GM18519 (cell line): ENCODE measurements around the gene KCNJ8.
"Not testable (repeated sequence)": the region's sequence is repeated elsewhere in the genome, so short reads cannot be mapped to it uniquely, and the experiment has no call there.

ENCODE experiments used
- ATAC-seq: cut with Tn5 transposase; IDR thresholded peaks from one replicate; pipeline ENCODE4 v1.9.1; 2021; ENCODE audit warnings: mild to moderate bottlenecking, moderate library complexity; ENCODE audit not compliant: unreplicated experiment, low FRiP score

The KCNJ8 gene

DNA sequence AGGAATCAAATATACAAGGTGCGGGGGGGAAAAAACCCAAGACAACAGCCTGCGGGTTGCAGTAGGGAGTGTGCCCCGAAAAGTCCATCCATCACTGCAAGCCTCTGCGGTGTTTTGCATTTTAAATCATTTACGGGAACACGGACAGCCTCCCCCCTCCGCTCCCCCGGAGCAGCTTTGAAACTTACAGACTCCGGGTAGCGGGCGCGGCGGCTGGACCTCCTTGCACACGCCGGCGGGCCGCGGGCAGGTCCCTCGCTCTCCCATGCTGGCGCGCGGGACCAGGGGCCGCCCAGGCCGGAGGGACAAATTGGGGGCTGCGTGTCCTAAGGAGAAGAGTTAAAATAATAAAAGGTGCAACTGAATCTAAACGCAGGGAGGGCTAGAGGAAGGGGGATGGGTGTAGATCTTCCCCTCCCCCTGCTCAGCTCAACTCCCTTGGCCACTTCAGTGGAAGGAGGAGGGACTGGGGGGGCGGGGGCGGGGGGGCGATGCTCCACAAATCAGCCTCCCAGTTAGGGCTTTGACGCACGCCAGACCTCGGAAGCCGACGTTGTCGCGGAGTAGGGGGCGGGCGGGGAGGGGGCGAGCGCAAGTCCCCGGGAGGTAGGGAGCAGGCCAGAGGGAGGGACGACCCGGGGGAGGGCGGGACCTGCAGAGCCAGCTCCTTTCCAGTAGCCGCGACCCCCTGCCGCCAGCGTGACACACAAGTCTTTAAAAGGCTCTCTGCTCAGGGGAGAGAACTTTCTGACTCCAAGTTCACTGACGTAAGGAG, at the start of gene KCNJ8:
KCNJ8 (minus strand) TSS at position 349 of the 775 bp plus-strand sequence. CDS start 1,090 bp downstream, outside the sequence.
- ATAC-seq = no peak

- no peak for ATAC-seq
Measured at GRCh38 chr12:21823581-21823980, 49.1 kb upstream of the KCNJ8 start.

DNA sequence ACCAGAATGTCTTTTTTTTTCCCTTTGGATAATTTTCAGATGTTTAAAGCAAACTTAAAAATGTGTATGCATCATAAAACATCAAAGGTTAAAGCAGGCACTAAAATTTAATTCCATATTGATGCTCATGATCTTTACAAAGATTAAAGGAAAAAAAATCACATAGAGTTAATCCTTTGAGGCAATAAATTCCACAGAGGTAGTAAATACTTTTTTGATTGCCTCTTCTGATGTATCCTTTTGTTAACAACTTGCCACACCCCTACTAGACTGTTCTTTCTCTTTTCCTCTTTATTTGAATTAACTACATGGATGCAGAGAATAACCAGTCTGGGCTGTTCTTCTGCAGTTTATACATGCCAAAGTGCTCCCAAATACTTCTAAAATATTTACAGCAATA, 45.2 kb upstream of the KCNJ8 start:
- ATAC-seq = no peak

- no peak for ATAC-seq
Measured at GRCh38 chr12:21819236-21819635, 44.7 kb upstream of the KCNJ8 start.

- no peak for ATAC-seq
Measured at GRCh38 chr12:21818627-21819026, 44.1 kb upstream of the KCNJ8 start.

- ATAC-seq = no peak
Measured at GRCh38 chr12:21815306-21816062, 41.0 kb upstream of the KCNJ8 start.

DNA sequence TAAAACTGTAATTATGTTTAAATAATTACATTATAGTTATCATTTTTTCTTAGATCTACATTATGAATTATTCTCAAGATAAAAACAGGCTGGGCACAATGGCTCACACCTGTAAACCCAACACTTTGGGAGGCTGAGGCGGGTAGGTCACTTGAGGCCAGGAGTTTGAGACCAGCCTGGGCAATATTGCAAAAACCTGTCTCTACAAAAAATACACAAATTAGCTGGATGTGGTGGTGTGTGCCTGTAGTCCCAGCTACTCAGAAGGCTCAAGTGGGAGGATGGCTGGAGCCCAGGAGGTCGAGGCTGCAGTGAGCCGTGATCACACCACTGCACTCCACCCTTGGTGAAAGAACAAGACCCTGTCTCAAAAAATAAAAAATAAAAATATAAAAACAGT, 40.3 kb upstream of the KCNJ8 start:
- ATAC-seq = no peak

DNA sequence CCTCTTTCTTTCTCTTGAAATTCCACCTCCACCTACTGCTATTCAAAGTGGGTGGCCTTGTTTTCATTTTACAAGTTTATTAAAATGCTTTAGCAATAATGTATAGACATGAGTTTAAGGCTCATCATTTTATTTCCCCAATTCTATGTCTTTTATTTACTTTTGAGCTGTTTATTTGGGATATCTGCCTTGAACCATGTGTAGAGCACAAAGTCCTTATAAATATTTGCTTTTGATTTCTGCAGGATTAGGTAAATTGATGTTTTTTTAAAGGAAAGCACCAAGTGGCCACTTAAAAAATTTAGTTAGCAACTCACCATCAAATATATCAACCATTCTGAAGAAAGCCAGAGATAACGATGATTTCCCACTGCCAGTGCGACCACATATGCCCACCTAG, 39.8 kb upstream of the KCNJ8 start:
- ATAC-seq = no peak

- no peak for ATAC-seq
Measured at GRCh38 chr12:21813751-21814150, 39.2 kb upstream of the KCNJ8 start.

GRCh38 chr12:21813125-21813524, 38.6 kb upstream of the KCNJ8 start:
- no peak for ATAC-seq

DNA sequence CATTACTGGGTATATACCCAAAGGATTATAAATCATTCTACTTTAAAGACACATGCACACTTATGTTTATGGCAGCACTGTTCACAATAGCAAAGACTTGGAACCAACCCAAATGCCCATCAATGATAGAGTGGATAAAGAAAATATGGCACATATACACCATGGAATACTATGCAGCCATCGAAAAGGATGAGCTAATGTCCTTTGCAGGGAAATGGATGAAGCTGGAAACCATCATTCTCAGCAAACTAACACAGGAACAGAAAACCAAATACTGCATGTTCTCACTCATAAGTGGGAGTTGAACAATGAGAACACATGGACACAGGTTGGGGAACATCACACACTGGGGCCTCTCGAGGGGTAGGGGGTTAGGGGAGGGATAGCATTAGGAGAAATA, 37.8 kb upstream of the KCNJ8 start:
- not testable (repeated sequence) for ATAC-seq

DNA sequence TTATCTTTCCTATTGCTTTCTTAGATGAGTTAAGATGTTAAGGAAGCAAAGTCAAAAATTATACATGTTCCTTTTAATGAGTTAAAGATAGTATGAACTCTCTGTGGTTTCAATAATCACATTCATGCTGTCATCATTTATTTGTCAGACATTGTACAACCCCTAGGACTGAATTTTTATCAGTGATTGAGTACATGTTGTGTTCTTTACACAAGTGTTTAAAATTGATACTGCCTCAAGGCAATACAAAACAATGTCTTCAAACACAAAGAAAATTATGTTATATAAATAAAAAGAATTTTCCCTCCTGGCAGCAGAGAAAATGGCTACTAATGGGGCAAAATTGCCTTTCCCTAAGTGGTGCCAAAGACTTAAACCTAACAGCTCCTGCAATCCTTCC, 34.6 kb upstream of the KCNJ8 start:
- no peak for ATAC-seq

DNA sequence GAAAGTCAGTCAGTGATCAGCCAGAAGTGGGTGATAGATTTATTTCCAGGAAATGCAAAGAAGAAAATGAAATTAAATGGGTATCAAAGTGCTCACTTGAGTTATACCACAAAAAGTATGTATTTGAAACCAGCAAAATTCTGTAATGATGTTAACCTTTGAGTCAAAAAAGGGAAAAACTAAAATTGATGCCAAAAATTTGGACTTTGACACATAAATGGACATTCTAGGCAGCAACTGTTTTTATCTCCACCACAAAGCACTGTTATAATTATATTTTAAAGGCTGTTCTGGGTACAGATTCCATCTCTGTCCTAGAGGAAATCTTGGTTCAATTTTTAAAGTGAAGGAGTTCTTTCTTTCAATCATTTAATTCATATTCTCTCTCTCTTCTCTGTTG, 31.7 kb upstream of the KCNJ8 start:
- ATAC-seq = no peak

DNA sequence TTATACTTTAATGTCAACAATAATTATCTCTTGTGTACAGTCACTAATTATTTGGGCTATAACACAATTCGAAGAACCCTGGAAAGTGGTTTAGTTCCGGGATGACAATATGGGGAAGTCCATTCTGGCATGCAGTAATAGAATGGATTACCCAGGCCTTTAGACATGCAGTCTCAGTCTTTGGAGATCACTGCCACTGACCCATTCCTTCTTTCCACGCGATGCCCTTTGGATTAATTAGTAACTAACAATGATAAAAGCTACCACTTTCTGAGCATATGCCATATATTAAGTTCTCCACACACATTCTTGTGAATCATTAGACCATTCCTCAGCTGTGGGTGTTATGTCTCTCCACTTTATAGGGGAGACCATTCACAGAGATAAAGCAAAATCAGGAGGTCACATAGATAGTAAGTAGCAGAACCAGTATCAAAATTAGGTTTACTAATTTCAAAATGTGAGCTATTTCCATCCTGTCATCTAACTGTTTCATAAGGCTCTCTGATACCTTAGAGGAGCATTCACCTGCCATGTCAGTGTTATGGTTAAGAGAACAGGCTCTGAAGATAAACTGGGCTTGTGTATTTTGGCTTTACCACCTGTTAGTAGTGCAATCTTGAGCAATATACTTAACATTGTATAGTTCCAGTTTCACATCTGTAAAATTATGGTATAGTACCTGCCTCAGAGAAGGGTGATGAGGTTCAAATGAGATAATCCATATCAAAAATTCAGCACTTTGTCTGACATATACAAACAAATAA, 27.2 kb upstream of the KCNJ8 start:
- no peak for ATAC-seq

- no peak for ATAC-seq
Measured at GRCh38 chr12:21800011-21800410, 25.5 kb upstream of the KCNJ8 start.

DNA sequence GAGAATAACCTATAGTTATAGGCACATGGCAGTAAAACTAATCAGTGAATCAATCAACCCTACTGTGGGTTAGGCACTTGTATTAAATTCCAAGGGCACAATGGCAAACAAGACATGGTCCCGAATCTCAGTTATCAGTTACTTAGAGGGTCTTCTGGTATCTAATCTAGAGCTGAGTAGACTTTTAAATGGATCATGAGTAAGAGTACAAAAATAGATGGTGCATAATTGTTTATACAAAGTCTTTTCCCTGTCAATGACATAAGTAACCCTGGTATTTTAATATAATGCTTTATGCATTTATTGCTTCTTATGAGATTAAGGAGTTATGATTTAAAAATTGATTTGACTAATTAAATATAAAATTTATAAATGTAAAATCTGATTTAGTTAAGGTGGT, 23.0 kb upstream of the KCNJ8 start:
- ATAC-seq = no peak

GRCh38 chr12:21795648-21796328, 21.3 kb upstream of the KCNJ8 start:
- ATAC-seq = no peak

DNA sequence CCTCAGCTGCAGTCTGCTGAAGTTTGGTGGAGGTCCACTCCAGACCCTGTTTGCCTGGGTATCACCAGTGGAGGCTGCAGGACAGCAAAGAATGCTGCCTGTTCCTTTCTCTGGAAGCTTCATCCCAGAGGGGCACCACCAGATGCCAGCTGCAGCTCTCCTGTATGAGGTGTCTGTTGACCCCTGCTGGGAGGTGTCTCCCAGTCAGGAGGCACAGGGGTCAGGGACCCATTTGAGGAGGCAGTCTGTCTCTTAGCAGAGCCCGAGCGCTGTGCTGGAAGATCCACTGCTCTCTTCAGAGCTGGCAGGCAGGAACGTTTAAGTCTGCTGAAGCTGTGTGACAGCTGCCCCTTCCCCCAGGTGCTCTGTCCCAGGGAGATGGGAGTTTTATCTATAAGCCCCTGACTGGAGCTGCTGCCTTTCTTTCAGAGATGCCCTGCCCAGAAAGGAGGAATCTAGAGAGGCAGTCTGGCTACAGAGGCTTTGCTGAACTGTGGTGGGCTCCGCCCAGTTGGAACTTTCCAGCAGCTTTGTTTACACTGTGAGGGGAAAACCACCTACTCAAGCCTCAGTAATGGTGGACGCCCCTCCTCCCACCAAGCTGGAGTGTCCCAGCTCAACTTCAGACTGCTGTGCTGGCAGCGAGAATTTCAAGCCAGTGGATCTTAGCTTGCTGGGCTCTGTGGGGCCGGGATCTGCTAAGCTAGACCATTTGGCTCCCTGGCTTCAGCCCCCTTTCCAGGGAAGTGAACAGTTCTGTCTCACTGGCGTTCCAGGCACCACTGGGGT, 20.5 kb upstream of the KCNJ8 start:
- ATAC-seq = not testable (repeated sequence)

- not testable (repeated sequence) for ATAC-seq
Measured at GRCh38 chr12:21789687-21790086, 15.2 kb upstream of the KCNJ8 start.
